ENCODE data around the gene TSPAN9. TPM values are rescaled to one million over a fixed set of nuclear protein-coding genes. Genes with fewer than 3 reads are reported as not detected.
A peak's percentile ranks its signal among the peaks of the same experiment; 100 is the strongest.
"Not testable (repeated sequence)": the region's sequence is repeated elsewhere in the genome, so short reads cannot be mapped to it uniquely, and the experiment has no call there.

The TSPAN9 gene
- total and polyA plus RNA-seq, 2 donors = 33.3 to 50.4 TPM

DNA sequence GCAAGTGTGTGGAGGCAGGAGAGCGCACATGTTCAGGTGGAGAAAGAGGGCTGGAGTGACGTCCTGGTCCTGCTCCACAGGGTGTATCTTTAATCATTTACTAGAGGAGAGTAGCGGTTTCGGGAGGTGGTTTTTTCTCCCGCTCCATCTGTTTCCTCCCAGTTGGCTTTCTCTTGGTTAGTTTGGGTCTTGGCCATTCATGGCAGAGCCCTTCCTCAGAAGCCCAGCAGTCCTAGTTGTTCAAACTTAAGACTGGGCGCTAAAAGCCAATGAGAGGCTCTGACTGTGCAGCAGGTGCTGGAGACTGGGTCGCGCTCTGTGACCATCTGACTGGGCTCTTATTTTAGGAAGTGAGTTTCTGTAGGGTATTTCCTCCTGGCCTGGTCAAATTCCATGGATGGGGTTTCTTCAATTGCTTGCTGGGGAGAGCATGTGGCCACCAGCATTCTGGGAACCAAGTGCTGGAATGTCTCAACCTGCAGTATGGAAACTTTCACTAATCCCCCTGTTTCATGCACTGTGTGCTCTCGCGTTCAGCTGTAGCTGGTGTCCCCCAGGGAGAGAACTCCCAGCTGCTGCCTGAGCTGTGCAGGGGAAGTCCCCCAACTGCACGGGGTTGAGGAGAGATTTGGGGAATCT lies 27.4 kb upstream of the TSPAN9 start:
- WGBS = 54% methylated on average over 11 of the region's 11 CpGs
- H3K4me3 ChIP-seq (ENCODE audit: low read depth, low read length) = no peak overlapping the region
- no peak for DNase-seq (ENCODE audit: extremely low spot score)
- no peak overlapping the region for H3K27ac ChIP-seq (ENCODE audit: low read depth)
- H3K36me3 ChIP-seq (ENCODE audit: insufficient read depth) = no peaks in the 10 kb centered on the region
- H3K4me1 ChIP-seq (ENCODE audit: insufficient read depth) = no peaks in the 10 kb centered on the region

DNA sequence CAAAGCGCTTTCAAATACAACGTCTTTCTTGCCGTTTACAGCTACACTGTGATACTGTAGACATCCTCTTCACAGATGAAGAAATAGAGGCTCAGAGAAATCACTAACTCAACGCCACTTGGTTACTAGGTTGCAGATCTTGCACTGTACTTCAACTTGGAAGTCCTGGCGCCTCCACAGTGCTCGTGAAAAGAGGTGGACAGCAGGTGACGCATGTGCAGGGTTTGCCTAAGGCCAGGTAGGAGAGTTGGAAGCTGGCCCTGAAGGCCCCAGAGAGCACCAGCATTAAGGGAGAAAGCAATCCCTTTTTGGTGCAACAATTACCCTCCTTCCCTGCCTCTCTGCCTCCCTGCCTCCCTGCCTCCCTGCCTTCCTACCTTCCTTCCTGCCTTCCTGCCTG lies 22.8 kb upstream of the TSPAN9 start:
- WGBS = 85% methylated on average over 7 of the region's 7 CpGs
- no peak overlapping the region for H3K4me3 ChIP-seq (ENCODE audit: low read depth, low read length)
- DNase-seq (ENCODE audit: extremely low spot score) = no peak
- no peak overlapping the region for H3K27ac ChIP-seq (ENCODE audit: low read depth)
- no peaks in the 10 kb centered on the region for H3K4me1 ChIP-seq (ENCODE audit: insufficient read depth)
- no peaks in the 10 kb centered on the region for H3K36me3 ChIP-seq (ENCODE audit: insufficient read depth)

DNA sequence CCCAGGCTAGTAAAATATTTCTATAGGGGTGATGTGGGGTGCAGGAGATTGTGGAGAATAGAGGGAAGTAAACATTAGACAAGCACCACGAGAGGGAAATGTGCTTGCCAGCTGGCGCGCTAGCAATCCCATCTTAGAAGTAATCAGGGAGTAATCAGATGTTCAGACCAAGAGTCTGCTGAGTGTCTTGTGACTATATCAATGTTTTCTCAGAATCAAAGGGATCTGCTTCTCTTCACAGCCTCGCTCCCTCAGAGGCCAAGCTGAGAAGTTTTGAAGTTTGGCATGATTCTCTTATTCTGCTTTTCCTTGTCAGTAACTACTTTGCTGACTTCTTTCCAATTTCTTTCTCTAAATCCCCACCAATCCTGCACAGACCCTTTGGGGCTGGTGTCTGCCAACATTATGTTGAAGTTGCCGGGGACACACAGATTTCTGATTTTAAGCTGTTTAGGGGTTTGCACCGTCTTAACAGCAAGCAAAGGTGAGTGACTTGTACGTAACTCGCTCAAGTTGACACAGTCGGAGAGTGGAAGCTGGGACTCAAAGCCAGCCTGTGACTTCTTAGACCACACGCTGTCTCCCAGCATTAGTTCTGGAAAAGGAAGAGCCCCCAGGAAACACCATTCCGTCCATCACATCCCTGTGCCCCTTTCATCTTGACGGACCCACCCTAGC lies 22.0 kb upstream of the TSPAN9 start:
- Histone ChIP-seq H3K27ac (ENCODE audit: low read depth) (peak overlapping the region; percentile 54), H3K4me3 (ENCODE audit: low read depth, low read length) (no peak overlapping the region), H3K36me3 (ENCODE audit: insufficient read depth) (no peaks in the 10 kb centered on the region), H3K4me1 (ENCODE audit: insufficient read depth) (no peaks in the 10 kb centered on the region)
- WGBS = 27% methylated on average over 12 of the region's 12 CpGs
- DNase-seq (ENCODE audit: extremely low spot score) = no peak

DNA sequence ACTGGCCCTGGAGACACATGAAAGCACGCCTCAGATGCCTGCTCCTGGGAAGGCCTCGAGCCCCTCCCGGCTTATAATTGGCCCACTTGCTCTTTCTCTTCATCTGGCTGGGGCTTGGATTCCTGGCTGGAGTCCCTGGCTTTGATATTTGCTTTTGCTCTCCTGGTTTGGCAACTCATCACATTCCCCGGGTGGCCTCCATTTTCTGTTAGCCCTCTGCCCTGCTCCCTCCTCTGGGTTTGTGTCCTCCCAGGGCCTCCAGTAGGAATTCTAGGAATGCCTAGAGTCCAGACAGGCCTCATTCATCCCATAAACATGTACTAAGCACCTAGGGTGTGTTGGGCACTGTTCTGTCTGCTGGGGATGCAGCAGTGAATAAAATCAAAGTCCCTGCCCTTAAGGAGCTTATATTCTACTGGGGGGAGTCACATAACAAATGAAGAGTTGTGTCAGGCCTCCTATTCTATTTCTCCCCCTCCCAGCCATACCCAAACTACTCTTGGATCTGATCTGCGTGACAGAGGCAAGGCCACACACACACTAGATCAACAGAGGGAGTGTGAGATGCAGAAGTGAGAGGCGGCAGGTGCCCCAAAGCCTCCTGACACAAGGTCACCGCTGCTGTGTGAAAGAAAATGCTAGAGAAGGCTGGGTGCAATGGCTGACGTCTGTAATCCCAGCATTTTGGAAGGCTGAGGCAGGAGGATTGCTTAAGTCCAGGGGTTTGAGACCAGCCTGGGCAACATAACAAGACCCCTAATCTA lies 21.3 kb upstream of the TSPAN9 start:
- no peak for DNase-seq (ENCODE audit: extremely low spot score)
- peak overlapping the region; percentile 54 for H3K27ac ChIP-seq (ENCODE audit: low read depth)

DNA sequence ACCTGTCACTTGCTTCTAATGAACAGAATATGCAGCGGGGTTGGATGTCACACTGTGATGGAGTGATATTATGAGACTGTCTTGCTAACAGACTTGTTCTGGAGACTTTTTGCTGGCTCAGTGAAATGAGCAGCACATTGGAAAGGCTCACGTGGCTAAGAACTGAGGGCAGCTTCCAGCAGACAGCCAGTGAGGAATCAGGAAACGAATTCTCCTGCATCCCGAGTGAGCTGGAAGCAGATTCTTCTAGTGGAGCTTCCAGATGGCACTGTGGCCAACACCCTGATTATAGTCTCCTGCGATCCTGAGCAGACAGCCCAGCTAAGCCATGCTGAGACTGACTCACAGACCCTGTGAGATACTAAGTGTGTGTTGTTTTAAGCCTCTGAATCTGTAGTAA lies 16.1 kb upstream of the TSPAN9 start:
- no peak overlapping the region for H3K4me3 ChIP-seq (ENCODE audit: low read depth, low read length)
- H3K36me3 ChIP-seq (ENCODE audit: insufficient read depth) = no peaks in the 10 kb centered on the region
- H3K27ac ChIP-seq (ENCODE audit: low read depth) = no peak overlapping the region
- no peaks in the 10 kb centered on the region for H3K4me1 ChIP-seq (ENCODE audit: insufficient read depth)
- WGBS = 28% methylated on average over 5 of the region's 5 CpGs
- no peak for DNase-seq (ENCODE audit: extremely low spot score)

More for the DNA sequence above, 21.3 kb upstream of the TSPAN9 start:
- WGBS = 58% methylated on average over 8 of the region's 8 CpGs
- Histone ChIP-seq H3K36me3 (ENCODE audit: insufficient read depth) (no peaks in the 10 kb centered on the region), H3K4me1 (ENCODE audit: insufficient read depth) (no peaks in the 10 kb centered on the region), H3K4me3 (ENCODE audit: low read depth, low read length) (no peak overlapping the region)

DNA sequence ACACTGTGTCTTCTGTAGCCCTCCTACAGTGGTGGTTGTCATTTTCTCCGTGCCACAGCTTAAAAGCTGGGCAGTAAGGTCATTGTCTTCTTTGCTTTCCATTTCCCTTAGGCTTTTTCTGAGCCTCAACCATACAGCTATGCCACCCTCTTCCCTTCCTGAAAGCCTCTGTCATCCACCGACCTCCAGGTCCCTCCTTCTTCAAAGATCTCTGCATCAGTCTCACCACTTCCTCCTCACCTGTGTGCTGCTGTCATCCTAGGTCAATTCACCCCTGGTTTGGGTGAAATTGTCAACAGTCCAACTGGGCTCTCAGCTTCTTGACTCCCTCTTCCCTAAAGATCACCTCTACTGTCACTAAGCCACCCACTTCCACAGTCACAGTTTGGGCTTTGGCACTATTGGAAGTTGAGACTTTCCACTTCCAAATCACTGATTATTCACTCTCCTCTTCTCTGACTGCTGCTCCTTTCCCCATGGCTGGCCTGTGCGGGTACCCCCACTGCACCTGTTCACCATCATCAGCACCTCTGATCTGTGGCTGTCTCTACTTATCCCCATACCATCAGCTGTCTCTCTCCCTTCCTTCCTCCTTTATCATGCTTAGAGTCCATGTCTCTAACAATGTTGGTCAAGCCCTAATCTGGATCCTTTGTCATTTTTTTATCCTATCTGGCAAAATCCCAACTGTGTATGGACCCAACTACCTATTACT lies 15.5 kb upstream of the TSPAN9 start:
- H3K4me1 ChIP-seq (ENCODE audit: insufficient read depth) = no peaks in the 10 kb centered on the region
- WGBS = 62% methylated on average over 3 of the region's 3 CpGs

DNA sequence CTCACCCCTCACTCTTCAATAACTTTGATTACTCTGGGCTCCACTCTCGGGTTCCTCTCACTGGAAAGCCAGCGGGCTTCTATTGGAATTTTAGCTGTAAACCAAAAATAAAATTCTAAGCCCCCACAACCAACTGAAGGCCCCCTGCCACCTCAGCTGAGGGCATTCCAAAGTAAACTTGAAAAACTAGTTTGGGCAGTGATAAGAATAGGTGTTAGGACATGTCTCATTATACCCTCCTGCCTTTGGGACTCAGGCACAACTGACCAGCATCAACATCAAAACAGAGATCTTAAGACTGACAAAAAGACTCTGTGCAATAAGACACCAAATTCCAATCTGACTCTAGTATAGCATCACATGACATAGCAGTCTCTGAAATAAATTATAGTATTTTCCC lies 11.9 kb upstream of the TSPAN9 start:
- H3K4me3 ChIP-seq (ENCODE audit: low read depth, low read length) = no peak overlapping the region
- H3K27ac ChIP-seq (ENCODE audit: low read depth) = no peak overlapping the region
- no peaks in the 10 kb centered on the region for H3K4me1 ChIP-seq (ENCODE audit: insufficient read depth)
- H3K36me3 ChIP-seq (ENCODE audit: insufficient read depth) = no peaks in the 10 kb centered on the region
- 78% methylated on average over 2 of the region's 2 CpGs for WGBS
- DNase-seq (ENCODE audit: extremely low spot score) = no peak

More for the DNA sequence above, 15.5 kb upstream of the TSPAN9 start:
- Histone ChIP-seq H3K36me3 (ENCODE audit: insufficient read depth) (no peaks in the 10 kb centered on the region), H3K4me3 (ENCODE audit: low read depth, low read length) (no peak overlapping the region), H3K27ac (ENCODE audit: low read depth) (no peak overlapping the region)
- no peak for DNase-seq (ENCODE audit: extremely low spot score)

DNA sequence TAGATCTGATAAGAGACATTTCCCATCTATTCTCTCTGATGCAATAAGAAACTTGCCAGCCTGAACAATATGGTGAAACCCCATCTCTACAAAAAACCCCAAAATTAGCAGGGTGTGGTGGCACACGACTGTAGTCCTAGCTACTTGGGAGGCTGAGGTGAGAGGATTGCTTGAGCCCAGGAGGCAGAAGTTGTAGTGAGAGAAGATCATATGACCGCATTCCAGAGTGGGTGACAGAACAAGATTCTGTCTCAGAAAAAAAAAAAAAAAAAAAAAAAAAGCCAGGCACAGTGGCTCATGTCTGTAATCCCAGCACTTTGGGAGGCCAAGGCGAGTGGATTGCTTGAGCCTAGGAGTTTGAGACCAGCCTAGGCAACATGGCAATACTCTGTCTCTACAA lies 11.3 kb upstream of the TSPAN9 start:
- WGBS = 87% methylated on average over 3 of the region's 3 CpGs
- not testable (repeated sequence) for H3K4me1 ChIP-seq (ENCODE audit: insufficient read depth); DNase-seq (ENCODE audit: extremely low spot score); H3K36me3 ChIP-seq (ENCODE audit: insufficient read depth); H3K4me3 ChIP-seq (ENCODE audit: low read depth, low read length); H3K27ac ChIP-seq (ENCODE audit: low read depth)

DNA sequence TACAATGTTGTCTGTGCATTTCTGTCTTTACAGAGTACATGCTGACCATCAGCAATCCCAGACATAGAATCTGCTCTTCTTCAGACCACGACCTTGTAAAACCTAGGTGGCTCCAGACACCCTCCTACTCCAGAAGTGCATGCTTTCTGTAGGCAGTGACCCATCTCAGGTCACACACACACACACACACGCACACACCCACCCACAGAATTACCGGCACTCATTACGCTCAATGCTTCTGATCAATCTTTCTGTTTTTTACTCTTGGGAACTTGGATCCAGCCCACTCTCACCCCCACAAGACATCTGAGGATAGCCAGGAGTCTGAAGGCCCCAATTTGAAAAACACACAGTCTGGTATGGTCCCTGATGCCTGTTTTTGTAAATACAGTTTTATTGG lies 7.5 kb upstream of the TSPAN9 start:
- no peak overlapping the region for H3K4me3 ChIP-seq (ENCODE audit: low read depth, low read length)
- H3K36me3 ChIP-seq (ENCODE audit: insufficient read depth) = no peaks in the 10 kb centered on the region
- DNase-seq (ENCODE audit: extremely low spot score) = no peak
- WGBS = 65% methylated on average over 4 of the region's 4 CpGs
- H3K4me1 ChIP-seq (ENCODE audit: insufficient read depth) = no peaks in the 10 kb centered on the region
- no peak overlapping the region for H3K27ac ChIP-seq (ENCODE audit: low read depth)

DNA sequence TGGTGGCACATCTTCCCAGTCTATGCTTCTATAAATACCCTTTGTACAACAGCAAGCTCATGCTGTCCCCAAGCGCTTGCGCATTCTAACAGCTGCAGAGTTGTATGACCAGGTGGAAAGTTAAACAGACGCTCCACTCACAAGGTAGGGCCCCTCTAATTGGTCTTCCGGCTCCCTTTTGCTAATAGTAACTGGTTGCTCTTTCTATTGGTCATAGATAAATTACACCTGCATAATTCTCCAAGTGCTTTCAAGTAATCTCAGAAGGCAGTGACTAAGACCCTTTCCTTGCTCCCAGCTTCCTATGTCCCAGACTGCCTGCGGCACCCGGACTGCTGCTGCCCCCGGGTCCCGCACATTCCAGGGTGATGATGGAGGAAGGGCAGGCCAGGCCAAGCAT lies 6.1 kb upstream of the TSPAN9 start:
- Histone ChIP-seq H3K36me3 (ENCODE audit: insufficient read depth) (no peaks in the 10 kb centered on the region), H3K4me1 (ENCODE audit: insufficient read depth) (no peaks in the 10 kb centered on the region), H3K27ac (ENCODE audit: low read depth) (no peak overlapping the region), H3K4me3 (ENCODE audit: low read depth, low read length) (no peak overlapping the region)
- 94% methylated on average over 8 of the region's 8 CpGs for WGBS
- no peak for DNase-seq (ENCODE audit: extremely low spot score)

DNA sequence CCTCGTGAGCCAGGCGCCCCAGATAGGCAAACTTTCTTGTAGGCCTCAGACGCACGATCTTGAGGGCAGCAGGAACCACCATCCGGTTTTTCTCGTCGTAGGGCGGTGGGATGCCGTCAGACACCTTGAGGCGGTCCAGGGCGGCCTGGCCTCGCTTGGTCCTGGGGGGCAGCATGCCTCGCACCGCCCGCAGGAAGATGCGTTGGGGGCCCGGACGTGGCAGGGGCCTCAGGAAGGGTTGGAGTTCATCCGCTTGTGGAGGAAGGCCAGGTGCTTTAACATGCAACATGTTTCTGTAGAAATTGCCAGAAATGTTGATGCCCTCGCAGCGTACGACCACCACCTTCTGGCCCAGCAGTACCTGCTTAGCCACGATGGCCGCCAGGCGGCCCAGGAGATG lies 5.5 kb upstream of the TSPAN9 start:
- Histone ChIP-seq H3K27ac (ENCODE audit: low read depth) (no peak overlapping the region), H3K4me1 (ENCODE audit: insufficient read depth) (no peaks in the 10 kb centered on the region), H3K4me3 (ENCODE audit: low read depth, low read length) (no peak overlapping the region), H3K36me3 (ENCODE audit: insufficient read depth) (no peaks in the 10 kb centered on the region)
- WGBS = 97% methylated on average over 25 of the region's 25 CpGs
- DNase-seq (ENCODE audit: extremely low spot score) = no peak

DNA sequence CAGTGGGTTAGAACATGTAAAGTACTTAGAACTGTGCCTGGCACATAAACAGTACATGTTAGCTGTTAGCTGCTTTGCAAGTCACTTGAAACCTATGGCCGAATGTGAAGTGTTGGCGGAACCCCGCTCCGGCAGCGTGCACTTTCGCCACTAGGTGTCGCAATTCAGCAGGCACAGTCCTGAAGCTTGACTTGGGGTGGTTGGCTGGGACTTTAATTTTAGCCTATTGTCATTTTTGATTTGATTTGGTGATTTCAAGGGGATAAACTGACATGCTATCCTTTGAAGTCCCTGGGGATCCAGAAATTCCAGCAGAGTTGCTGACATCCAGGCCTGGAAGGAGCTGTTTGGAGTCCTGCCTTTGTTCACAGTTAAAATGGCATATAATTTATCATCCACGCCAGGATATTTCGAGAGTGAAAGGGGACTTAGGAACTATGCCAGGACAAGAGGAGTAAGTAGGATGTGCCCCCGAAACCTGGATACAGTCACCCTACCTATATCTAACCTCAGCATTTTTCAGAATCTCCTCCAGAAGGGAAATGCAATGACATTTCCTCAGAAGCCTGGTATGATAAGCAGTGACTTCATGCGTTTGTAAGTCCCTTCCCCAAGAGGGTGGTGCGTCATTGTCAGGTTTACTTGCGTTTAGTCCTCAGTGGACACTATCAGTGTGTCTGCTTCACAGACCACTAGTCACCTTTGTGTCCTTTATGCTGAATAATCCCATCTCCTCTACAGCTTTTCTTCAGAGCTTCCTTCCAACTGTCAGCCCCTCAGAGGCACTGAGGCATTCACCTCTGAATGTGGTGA lies 3.5 kb upstream of the TSPAN9 start:
- WGBS = 14% methylated on average over 13 of the region's 13 CpGs
- no peak overlapping the region for H3K27ac ChIP-seq (ENCODE audit: low read depth)

DNA sequence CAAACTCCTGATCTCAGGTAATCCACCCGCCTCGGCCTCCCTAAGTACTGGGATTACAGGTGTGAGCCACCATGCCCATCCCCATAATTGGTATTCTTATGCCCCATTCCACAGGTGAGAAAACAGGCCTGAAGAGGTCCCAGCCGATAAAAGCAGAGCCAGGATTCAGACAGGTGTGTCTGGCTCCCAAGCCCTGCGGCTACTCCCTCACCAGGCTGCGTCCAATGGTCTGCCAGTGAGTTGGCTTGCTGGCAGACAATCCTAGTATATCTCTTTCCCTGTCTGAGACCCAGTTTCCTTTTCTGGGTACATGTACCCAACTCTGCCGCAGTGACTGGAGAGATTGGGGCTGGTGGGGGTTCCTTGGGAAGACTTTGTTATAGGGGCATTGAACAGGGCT lies 1.9 kb upstream of the TSPAN9 start:
- WGBS = 96% methylated on average over 6 of the region's 6 CpGs
- no peak for DNase-seq (ENCODE audit: extremely low spot score)
- H3K4me1 ChIP-seq (ENCODE audit: insufficient read depth) = no peaks in the 10 kb centered on the region
- H3K27ac ChIP-seq (ENCODE audit: low read depth) = no peak overlapping the region
- no peak overlapping the region for H3K4me3 ChIP-seq (ENCODE audit: low read depth, low read length)
- no peaks in the 10 kb centered on the region for H3K36me3 ChIP-seq (ENCODE audit: insufficient read depth)

More for the DNA sequence above, 3.5 kb upstream of the TSPAN9 start:
- no peaks in the 10 kb centered on the region for H3K4me1 ChIP-seq (ENCODE audit: insufficient read depth)
- no peak for DNase-seq (ENCODE audit: extremely low spot score)
- H3K36me3 ChIP-seq (ENCODE audit: insufficient read depth) = no peaks in the 10 kb centered on the region
- H3K4me3 ChIP-seq (ENCODE audit: low read depth, low read length) = no peak overlapping the region

All from urinary bladder (tissue), 4 donors.